H7 (cell line): ENCODE results near the gene CHAC2. TPM values are rescaled to one million over a fixed set of nuclear protein-coding genes. Genes with fewer than 3 reads are reported as not detected.
"Not testable (repeated sequence)": the region's sequence is repeated elsewhere in the genome, so short reads cannot be mapped to it uniquely, and the experiment has no call there.

ENCODE experiments used
- DNase-seq: peaks from one replicate; pipeline ENCODE4 v3.0.0; 2012
- H3K27me3 ChIP-seq: 2 replicates; pipeline ENCODE4 v1.6.0; 2011; ENCODE audit warnings: mild to moderate bottlenecking, low read length; ENCODE audit not compliant: control insufficient read depth, insufficient read depth
- H3K36me3 ChIP-seq: replicated peaks from 2 replicates; pipeline ENCODE4 v1.5.1; 2011; ENCODE audit warnings: low read length; ENCODE audit not compliant: control insufficient read depth, insufficient read depth
- H3K4me3 ChIP-seq: 2 replicates; pipeline ENCODE4 v1.5.1; 2011; ENCODE audit warnings: low read depth, mild to moderate bottlenecking, control low read depth, low read length, moderate library complexity; ENCODE audit not compliant: insufficient read depth
- total RNA-seq: library from RNA; depleted of rRNA; stranded (reverse); fragments of >200 nt; shearing (Covaris generic); gene quantifications from 2 replicates; pipeline ENCODE4 v1.2.3, GENCODE V29; 2014; rRNA removed

CHAC2 gene
- 12.1 and 18.9 TPM in 2 replicates for total RNA-seq

GRCh38 chr2:53767405-53768241 is at the start of gene CHAC2:
CHAC2 (plus strand) TSS chr2:53767804; CDS start chr2:53767887, 83 bp downstream.
- DNase-seq, result peak; percentile 88
- no peaks in the 10 kb centered on the region for H3K27me3 ChIP-seq
- no peaks in the 10 kb centered on the region; the same call in 1 of the 2 replicates for H3K36me3 ChIP-seq
- peak within 1 kb of the TSS; percentile 83 for H3K4me3 ChIP-seq

- not testable (repeated sequence) for DNase-seq
Measured at GRCh38 chr2:53720944-53721343, 46.7 kb upstream of the CHAC2 start.

GRCh38 chr2:53724536-53724935 is 43.1 kb upstream of the CHAC2 start:
- H3K4me3 ChIP-seq, result no peak overlapping the region
- no peak for DNase-seq
- H3K36me3 ChIP-seq, result no peaks in the 10 kb centered on the region; the same call in 1 of the 2 replicates
- H3K27me3 ChIP-seq, result no peaks in the 10 kb centered on the region

More at GRCh38 chr2:53720944-53721343, 46.7 kb upstream of the CHAC2 start:
- not testable (repeated sequence) for H3K36me3 ChIP-seq, H3K27me3 ChIP-seq, H3K4me3 ChIP-seq

GRCh38 chr2:53725662-53726061 is 41.9 kb upstream of the CHAC2 start:
- no peak for DNase-seq
- Histone ChIP-seq H3K27me3 (no peaks in the 10 kb centered on the region), H3K36me3 (no peaks in the 10 kb centered on the region; the same call in 1 of the 2 replicates), H3K4me3 (no peak overlapping the region)

- Histone ChIP-seq H3K36me3 (no peaks in the 10 kb centered on the region; the same call in 1 of the 2 replicates), H3K4me3 (no peak overlapping the region), H3K27me3 (no peaks in the 10 kb centered on the region)
- no peak for DNase-seq
Measured at GRCh38 chr2:53727921-53728320, 39.7 kb upstream of the CHAC2 start.

GRCh38 chr2:53729143-53729762 is 38.4 kb upstream of the CHAC2 start:
- Histone ChIP-seq H3K4me3 (no peak overlapping the region), H3K27me3 (no peaks in the 10 kb centered on the region), H3K36me3 (no peaks in the 10 kb centered on the region; the same call in 1 of the 2 replicates)
- DNase-seq, result no peak

GRCh38 chr2:53737091-53737490 is 30.5 kb upstream of the CHAC2 start:
- Histone ChIP-seq H3K4me3 (no peak overlapping the region), H3K36me3 (no peaks in the 10 kb centered on the region), H3K27me3 (no peaks in the 10 kb centered on the region)
- DNase-seq, result no peak

- Histone ChIP-seq H3K27me3 (no peaks in the 10 kb centered on the region), H3K36me3 (no peaks in the 10 kb centered on the region), H3K4me3 (no peak overlapping the region)
- no peak for DNase-seq
Measured at GRCh38 chr2:53739032-53739431, 28.6 kb upstream of the CHAC2 start.

DNA sequence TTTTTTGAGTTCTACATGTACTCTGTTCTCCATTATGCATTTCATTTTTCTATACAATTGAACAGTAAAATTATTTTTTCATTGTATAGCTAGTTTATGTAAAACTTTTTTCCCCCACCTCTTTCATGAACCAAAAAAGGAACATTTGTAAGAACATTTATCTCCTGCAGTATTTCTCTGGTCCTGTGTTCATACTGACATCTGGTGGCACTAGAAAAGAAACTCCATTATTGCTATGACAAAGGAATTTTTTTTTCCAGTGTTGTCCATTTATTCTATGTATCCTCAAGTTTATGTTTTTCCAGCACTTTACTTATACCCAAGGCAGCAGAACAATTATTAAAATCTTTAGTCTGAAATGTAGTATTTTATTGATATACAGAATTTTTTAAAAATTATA is 27.4 kb upstream of the CHAC2 start:
- H3K36me3 ChIP-seq, result no peaks in the 10 kb centered on the region
- peak; percentile 6 for DNase-seq
- no peaks in the 10 kb centered on the region for H3K27me3 ChIP-seq
- no peak overlapping the region for H3K4me3 ChIP-seq

DNA sequence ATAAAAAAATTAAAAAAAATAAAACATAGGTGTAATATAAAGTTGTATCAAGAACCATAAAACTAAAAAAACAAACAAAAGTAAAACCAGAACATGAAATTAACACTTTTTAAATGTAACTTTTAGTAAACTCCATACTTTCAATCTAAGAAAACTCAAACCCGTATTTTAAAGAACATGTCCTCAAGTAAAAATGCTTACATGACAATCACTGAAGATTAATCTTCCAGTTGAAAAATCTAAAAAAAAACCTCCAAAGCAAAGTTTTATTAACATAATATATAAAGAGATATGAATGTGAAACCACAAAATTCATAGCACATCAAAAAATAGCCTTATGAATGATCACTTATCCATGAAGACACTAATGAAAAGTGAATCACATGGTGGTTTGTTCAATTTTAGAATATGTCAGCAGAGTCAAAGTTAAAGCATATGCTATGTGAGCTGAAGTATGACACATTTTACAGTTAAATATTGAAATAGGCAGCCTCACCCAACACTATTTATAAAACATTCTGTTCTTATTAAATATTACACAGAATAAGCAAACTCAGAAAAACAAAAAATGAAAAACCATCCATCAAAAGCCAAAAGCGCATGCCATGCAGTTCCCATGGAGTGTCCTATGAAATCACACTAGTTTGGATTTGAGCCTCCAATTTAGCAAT is 23.1 kb upstream of the CHAC2 start:
- no peak for DNase-seq
- Histone ChIP-seq H3K4me3 (no peak overlapping the region), H3K36me3 (no peaks in the 10 kb centered on the region; the same call in 1 of the 2 replicates), H3K27me3 (no peaks in the 10 kb centered on the region)

DNA sequence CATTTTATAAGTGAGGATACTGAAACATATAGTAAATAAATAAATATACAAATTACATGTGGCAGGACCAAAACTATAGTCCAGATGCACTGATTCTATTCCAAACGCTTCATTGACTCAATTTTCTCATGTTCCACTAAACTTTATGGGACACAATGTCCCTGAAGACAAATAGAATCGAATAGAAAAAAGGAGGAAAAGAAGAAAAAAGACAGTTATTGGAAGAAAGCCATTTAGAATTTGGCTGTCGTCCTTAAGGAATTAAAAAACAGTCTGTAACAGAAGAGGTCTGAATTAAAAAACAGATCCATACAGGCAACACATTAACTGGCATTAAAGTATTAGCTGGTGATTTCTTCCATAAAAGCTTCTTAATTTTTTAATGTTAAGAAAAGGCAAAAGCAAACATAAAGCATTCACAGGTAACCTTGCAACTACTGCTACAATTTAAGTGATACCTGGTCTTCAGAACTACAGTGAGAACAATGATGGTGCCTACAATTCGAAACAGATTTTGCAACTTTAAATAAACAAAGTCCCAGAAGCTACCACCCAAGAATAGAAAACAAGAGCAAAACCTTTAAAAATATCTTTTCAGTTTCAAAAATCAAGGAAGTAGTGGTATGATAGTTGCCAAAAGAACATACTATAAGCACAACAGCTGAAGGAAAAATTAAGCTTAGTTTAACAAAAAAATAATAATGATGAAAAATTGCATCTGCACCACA is 17.4 kb upstream of the CHAC2 start:
- Histone ChIP-seq H3K27me3 (no peaks in the 10 kb centered on the region), H3K4me3 (no peak overlapping the region), H3K36me3 (no peaks in the 10 kb centered on the region; the same call in 1 of the 2 replicates)
- DNase-seq, result no peak

- Histone ChIP-seq H3K27me3 (no peaks in the 10 kb centered on the region), H3K36me3 (no peaks in the 10 kb centered on the region; the same call in 1 of the 2 replicates), H3K4me3 (no peak overlapping the region)
- no peak for DNase-seq
Measured at GRCh38 chr2:53751728-53752127, 15.9 kb upstream of the CHAC2 start.

DNA sequence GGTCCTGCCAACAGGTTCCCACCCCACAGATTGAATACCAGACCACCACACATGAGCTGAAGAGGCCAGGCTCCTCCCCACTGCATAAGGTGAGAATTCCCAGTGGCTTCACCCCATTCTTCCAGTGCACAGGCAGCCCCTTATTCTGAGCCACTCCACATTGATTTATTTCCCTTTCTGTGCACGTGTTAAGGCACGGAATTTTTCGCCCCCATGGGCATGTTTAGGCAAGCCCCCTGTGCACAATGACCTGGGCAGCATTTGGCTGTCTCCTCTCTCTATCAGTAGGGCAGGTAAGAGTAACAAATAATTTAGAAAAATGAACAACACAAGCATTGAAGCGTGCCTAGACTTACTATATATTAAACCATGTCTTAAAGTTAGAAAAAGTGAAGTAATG is 15.2 kb upstream of the CHAC2 start:
- no peak for DNase-seq
- Histone ChIP-seq H3K4me3 (no peak overlapping the region), H3K36me3 (no peaks in the 10 kb centered on the region; the same call in 1 of the 2 replicates), H3K27me3 (no peaks in the 10 kb centered on the region)

GRCh38 chr2:53753041-53753440 is 14.6 kb upstream of the CHAC2 start:
- no peak for DNase-seq
- H3K4me3 ChIP-seq, result no peak overlapping the region

More at GRCh38 chr2:53753041-53753440, 14.6 kb upstream of the CHAC2 start:
- Histone ChIP-seq H3K27me3 (no peaks in the 10 kb centered on the region), H3K36me3 (no peaks in the 10 kb centered on the region)
